HG03280 (cell line): ENCODE data around the gene UBP1.
"Not testable (repeated sequence)": the region's sequence is repeated elsewhere in the genome, so short reads cannot be mapped to it uniquely, and the experiment has no call there.

Experiments used
- ATAC-seq: cut with Tn5 transposase; IDR thresholded peaks from one replicate; pipeline ENCODE4 v1.9.1; 2021; ENCODE audit warnings: mild to moderate bottlenecking, moderate library complexity; ENCODE audit not compliant: unreplicated experiment

The UBP1 gene

GRCh38 chr3:33437556-33438283 is 2.5 kb downstream of the UBP1 start:
- ATAC-seq = no peak

GRCh38 chr3:33433843-33434242 is 6.4 kb downstream of the UBP1 start:
- no peak for ATAC-seq

- no peak for ATAC-seq
Observed at GRCh38 chr3:33430571-33430970, 9.6 kb downstream of the UBP1 start.

- no peak for ATAC-seq
Observed at GRCh38 chr3:33430061-33430460, 10.1 kb downstream of the UBP1 start.

- ATAC-seq = not testable (repeated sequence)
Observed at GRCh38 chr3:33429306-33429705, 10.9 kb downstream of the UBP1 start.

GRCh38 chr3:33428734-33429133 is 11.5 kb downstream of the UBP1 start:
- ATAC-seq = no peak

GRCh38 chr3:33426630-33427317 is 13.4 kb downstream of the UBP1 start:
- ATAC-seq = no peak

GRCh38 chr3:33426068-33426467 is 14.1 kb downstream of the UBP1 start:
- ATAC-seq = no peak

GRCh38 chr3:33425453-33425852 is 14.8 kb downstream of the UBP1 start:
- no peak for ATAC-seq

GRCh38 chr3:33424606-33425452 is 15.4 kb downstream of the UBP1 start:
- no peak for ATAC-seq

GRCh38 chr3:33420966-33421365 is 19.2 kb downstream of the UBP1 start:
- no peak for ATAC-seq

GRCh38 chr3:33419948-33420347 is 20.3 kb downstream of the UBP1 start:
- no peak for ATAC-seq

- ATAC-seq = no peak
Observed at GRCh38 chr3:33417066-33417673, 23.0 kb downstream of the UBP1 start.

GRCh38 chr3:33410816-33411215 is 29.4 kb downstream of the UBP1 start:
- ATAC-seq = not testable (repeated sequence)

- no peak for ATAC-seq
Observed at GRCh38 chr3:33403756-33404155, 36.4 kb downstream of the UBP1 start.

- ATAC-seq = no peak
Observed at GRCh38 chr3:33402936-33403335, 37.3 kb downstream of the UBP1 start.

- no peak for ATAC-seq
Observed at GRCh38 chr3:33401781-33402180, 38.4 kb downstream of the UBP1 start.

- ATAC-seq = no peak
Observed at GRCh38 chr3:33398410-33398809, 41.8 kb downstream of the UBP1 start.

- ATAC-seq = no peak
Observed at GRCh38 chr3:33395900-33396299, 44.3 kb downstream of the UBP1 start.

GRCh38 chr3:33394403-33395054 is 45.7 kb downstream of the UBP1 start:
- ATAC-seq = no peak

GRCh38 chr3:33392703-33393125 is 47.5 kb downstream of the UBP1 start:
- no peak for ATAC-seq
